ENCODE data around the gene SYMPK.
"Not testable (repeated sequence)": the region's sequence is repeated elsewhere in the genome, so short reads cannot be mapped to it uniquely, and the experiment has no call there.

The SYMPK gene

DNA sequence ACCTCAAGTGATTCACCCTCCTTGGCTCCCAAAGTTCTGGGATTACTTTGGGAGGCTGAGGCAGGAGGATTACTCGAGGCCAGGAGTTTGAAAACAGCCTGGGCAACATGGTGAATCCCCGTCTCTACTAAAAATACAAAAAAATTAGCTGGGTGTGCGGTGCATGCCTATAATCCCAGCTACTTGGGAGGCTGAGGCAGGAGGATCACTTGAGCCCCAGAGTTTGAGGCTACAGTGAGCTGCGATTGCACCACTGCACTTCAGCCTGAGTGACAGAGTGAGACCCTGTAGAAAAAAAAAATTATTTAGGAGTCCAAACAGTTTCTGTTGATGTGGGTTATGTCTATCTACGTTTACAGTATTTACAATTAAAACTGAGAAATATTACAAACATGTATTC lies 7.9 kb upstream of the SYMPK start:
- peaks cover 0 to 3% (median 2%) of the 10 kb centered on the region in 5 donors for H3K27me3 ChIP-seq (ENCODE audit: control insufficient read depth in 5 of 5, insufficient read depth in 4 of 5, low read length in 5 of 5)
- H3K27ac ChIP-seq (ENCODE audit: low read depth, low read length) = no peak overlapping the region
- no peaks in the 10 kb centered on the region for H3K9me3 ChIP-seq (ENCODE audit: control insufficient read depth in 5 of 5, low read length in 5 of 5)
- no peaks in the 10 kb centered on the region for H3K4me1 ChIP-seq (ENCODE audit: control insufficient read depth in 5 of 5, insufficient read depth in 5 of 5, low read length in 5 of 5)
- no peak overlapping the region for H3K4me3 ChIP-seq (ENCODE audit: low read depth in 1 of 5, low read length in 5 of 5)
- no peak overlapping the region for H3K9ac ChIP-seq (ENCODE audit: low read length in 5 of 5)
- no peaks in the 10 kb centered on the region for H3K36me3 ChIP-seq (ENCODE audit: control insufficient read depth in 5 of 5, insufficient read depth in 5 of 5, low read length in 5 of 5)

DNA sequence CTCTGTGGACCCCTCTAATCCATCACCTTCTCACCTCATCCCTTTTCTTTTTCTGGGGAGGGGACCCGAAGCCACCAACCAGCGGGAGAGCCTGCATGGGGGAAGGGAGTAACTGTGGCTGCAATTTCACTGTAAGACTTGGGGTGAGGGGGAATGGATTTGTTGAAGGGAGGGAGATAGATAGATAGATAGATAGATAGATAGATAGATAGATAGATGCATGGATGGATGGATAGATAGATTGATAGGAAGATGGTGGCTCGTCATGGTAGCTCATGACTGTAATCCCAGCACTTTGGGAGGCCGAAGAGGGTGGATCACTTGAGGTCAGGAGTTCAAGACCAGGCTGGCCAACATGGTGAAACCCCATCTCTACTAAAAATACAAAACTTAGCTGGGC lies 4.3 kb upstream of the SYMPK start:
- H3K4me3 ChIP-seq (ENCODE audit: low read depth in 1 of 5, low read length in 5 of 5); H3K36me3 ChIP-seq (ENCODE audit: control insufficient read depth in 5 of 5, insufficient read depth in 5 of 5, low read length in 5 of 5); H3K9me3 ChIP-seq (ENCODE audit: control insufficient read depth in 5 of 5, low read length in 5 of 5); H3K9ac ChIP-seq (ENCODE audit: low read length in 5 of 5); H3K27ac ChIP-seq (ENCODE audit: low read depth, low read length): not testable (repeated sequence)
- Histone ChIP-seq H3K27me3 (ENCODE audit: control insufficient read depth in 5 of 5, insufficient read depth in 4 of 5, low read length in 5 of 5) (peaks cover 0 to 20% (median 12%) of the 10 kb centered on the region in 5 donors), H3K4me1 (ENCODE audit: control insufficient read depth in 5 of 5, insufficient read depth in 5 of 5, low read length in 5 of 5) (peaks cover 2 to 19% (median 15%) of the 10 kb centered on the region in 5 donors)

DNA sequence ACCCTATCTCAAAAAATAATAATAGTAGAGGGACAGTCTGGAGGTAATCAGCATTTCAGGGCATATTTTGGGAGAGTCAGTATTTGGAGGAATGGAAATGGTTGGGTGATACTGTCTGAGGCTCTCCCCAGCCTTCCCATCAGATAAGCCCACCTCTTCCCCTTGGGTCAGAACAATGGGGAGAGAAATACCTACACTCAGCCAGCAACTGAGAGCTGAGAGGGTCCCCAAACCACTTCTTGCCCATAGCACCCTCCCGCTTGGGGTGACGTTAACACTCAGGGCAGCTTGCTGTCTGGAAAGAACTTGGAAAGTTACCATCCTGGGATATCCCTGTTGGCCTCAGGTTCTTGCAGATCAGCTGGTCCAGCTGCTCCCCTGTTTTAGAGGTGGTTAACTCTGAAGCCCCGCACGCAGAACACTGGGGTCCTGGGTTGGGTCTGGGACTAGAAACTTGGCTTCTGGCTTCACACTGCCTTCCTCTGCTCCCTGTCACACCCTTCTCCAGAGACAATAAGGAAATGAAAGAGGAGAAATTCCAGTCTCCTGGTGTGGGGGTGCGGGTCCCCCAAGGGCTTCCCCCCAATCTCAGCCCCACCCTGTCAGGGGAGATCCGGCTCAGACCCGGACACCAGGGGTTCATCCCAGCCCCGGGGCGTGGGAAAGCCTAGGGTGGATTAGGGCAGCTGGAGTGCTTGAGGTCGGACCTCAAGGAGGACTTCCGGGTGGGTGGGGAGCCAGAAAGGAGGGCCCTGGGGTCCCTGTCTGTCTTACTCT lies 3.6 kb upstream of the SYMPK start:
- Histone ChIP-seq H3K27ac (ENCODE audit: low read depth, low read length) (no peak overlapping the region), H3K4me3 (ENCODE audit: low read depth in 1 of 5, low read length in 5 of 5) (no peak overlapping the region), H3K36me3 (ENCODE audit: control insufficient read depth in 5 of 5, insufficient read depth in 5 of 5, low read length in 5 of 5) (no peaks in the 10 kb centered on the region), H3K27me3 (ENCODE audit: control insufficient read depth in 5 of 5, insufficient read depth in 4 of 5, low read length in 5 of 5) (peaks cover 0 to 20% (median 12%) of the 10 kb centered on the region in 5 donors), H3K9ac (ENCODE audit: low read length in 5 of 5) (no peak overlapping the region), H3K4me1 (ENCODE audit: control insufficient read depth in 5 of 5, insufficient read depth in 5 of 5, low read length in 5 of 5) (peaks cover 2 to 24% (median 19%) of the 10 kb centered on the region in 5 donors), H3K9me3 (ENCODE audit: control insufficient read depth in 5 of 5, low read length in 5 of 5) (no peaks in the 10 kb centered on the region)

DNA sequence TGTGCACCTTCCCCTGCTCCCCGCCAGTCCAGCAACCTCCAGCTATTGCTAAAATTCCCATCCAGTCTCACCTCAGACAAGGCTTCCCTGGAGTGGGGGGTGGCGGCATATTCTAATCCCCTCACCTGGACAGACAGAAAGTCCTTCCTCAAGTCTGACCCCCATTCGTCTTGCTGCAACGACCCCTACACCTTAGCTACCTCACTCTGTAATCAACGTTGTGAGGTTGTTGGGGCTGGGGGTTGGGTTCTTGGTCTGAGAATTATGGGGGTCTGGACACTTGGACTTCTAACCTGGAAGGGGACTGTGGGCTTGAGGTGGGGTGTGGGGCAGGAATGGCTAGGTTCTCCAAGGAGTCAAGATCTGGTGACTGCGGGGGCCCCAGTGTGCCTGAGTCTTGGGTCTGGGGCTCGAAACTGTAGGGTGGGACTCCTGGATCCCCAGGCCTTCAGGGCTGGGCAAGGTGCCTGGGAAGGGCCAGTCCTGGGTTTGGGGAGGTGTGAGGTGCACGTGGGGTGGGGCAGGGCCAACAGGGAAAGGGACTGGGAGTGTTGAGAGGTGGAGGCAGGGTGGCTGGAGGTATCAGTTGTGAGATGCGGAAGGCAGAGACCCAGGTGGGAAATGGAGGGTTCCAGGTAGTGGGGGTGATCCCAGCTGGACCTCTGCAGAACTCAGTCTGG lies 2.5 kb upstream of the SYMPK start:
- peaks cover 2 to 24% (median 19%) of the 10 kb centered on the region in 5 donors for H3K4me1 ChIP-seq (ENCODE audit: control insufficient read depth in 5 of 5, insufficient read depth in 5 of 5, low read length in 5 of 5)
- no peaks in the 10 kb centered on the region for H3K36me3 ChIP-seq (ENCODE audit: control insufficient read depth in 5 of 5, insufficient read depth in 5 of 5, low read length in 5 of 5)
- no peak overlapping the region for H3K9ac ChIP-seq (ENCODE audit: low read length in 5 of 5)
- H3K27ac ChIP-seq (ENCODE audit: low read depth, low read length) = no peak overlapping the region
- peaks cover 0 to 20% (median 12%) of the 10 kb centered on the region in 5 donors for H3K27me3 ChIP-seq (ENCODE audit: control insufficient read depth in 5 of 5, insufficient read depth in 4 of 5, low read length in 5 of 5)
- no peaks in the 10 kb centered on the region for H3K9me3 ChIP-seq (ENCODE audit: control insufficient read depth in 5 of 5, low read length in 5 of 5)
- H3K4me3 ChIP-seq (ENCODE audit: low read depth in 1 of 5, low read length in 5 of 5) = no peak overlapping the region

DNA sequence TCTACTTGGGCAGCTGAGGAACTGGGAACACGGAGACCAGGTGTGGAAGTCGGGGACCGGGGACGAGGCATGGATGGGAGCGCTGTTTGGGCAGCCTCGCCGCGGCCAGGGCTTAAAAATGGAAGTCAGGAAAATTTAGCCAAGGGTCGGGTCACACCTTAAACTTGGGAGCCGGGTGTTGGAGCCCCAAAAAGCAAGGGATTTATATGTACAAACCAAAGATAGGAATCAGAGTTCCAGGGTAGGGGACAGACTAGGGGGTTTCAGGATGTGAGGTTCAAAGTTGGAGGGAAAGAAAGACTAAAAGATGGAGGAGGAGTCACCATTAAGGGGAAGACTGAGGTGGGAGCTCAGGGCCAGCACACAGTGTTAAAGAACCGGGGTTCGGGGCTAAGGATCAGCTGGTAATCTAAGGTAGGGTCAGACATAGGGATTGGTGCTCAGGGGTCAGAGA lies 1.7 kb upstream of the SYMPK start:
- Histone ChIP-seq H3K9ac (ENCODE audit: low read length in 5 of 5) (no peak overlapping the region), H3K27ac (ENCODE audit: low read depth, low read length) (no peak overlapping the region), H3K4me1 (ENCODE audit: control insufficient read depth in 5 of 5, insufficient read depth in 5 of 5, low read length in 5 of 5) (peaks cover 2 to 24% (median 19%) of the 10 kb centered on the region in 5 donors), H3K4me3 (ENCODE audit: low read depth in 1 of 5, low read length in 5 of 5) (no peak overlapping the region), H3K27me3 (ENCODE audit: control insufficient read depth in 5 of 5, insufficient read depth in 4 of 5, low read length in 5 of 5) (peaks cover 0 to 20% (median 12%) of the 10 kb centered on the region in 5 donors), H3K36me3 (ENCODE audit: control insufficient read depth in 5 of 5, insufficient read depth in 5 of 5, low read length in 5 of 5) (peaks cover 0 to 3% (median under 1%) of the 10 kb centered on the region in 5 donors), H3K9me3 (ENCODE audit: control insufficient read depth in 5 of 5, low read length in 5 of 5) (no peaks in the 10 kb centered on the region)

- Histone ChIP-seq H3K4me1 (ENCODE audit: control insufficient read depth in 5 of 5, insufficient read depth in 5 of 5, low read length in 5 of 5) (peaks cover 2 to 24% (median 19%) of the 10 kb centered on the region in 5 donors), H3K36me3 (ENCODE audit: control insufficient read depth in 5 of 5, insufficient read depth in 5 of 5, low read length in 5 of 5) (peaks cover 0 to 9% (median 4%) of the 10 kb centered on the region in 5 donors), H3K9me3 (ENCODE audit: control insufficient read depth in 5 of 5, low read length in 5 of 5) (no peaks in the 10 kb centered on the region), H3K9ac (ENCODE audit: low read length in 5 of 5) (no peak within 1 kb of the TSS), H3K4me3 (ENCODE audit: low read depth in 1 of 5, low read length in 5 of 5) (peak within 1 kb of the TSS; percentile 64 to 97 (median 90)), H3K27me3 (ENCODE audit: control insufficient read depth in 5 of 5, insufficient read depth in 4 of 5, low read length in 5 of 5) (peaks cover 0 to 20% (median 12%) of the 10 kb centered on the region in 5 donors), H3K27ac (ENCODE audit: low read depth, low read length) (peak within 1 kb of the TSS; percentile 88)
Observed at GRCh38 chr19:45863840-45864628, 1.1 kb upstream of the SYMPK start, which contains the start of gene FOXA3. TSS of gene FOXA3 (plus strand) at chr19:45864326. CDS start at chr19:45864457, 131 bp downstream.

DNA sequence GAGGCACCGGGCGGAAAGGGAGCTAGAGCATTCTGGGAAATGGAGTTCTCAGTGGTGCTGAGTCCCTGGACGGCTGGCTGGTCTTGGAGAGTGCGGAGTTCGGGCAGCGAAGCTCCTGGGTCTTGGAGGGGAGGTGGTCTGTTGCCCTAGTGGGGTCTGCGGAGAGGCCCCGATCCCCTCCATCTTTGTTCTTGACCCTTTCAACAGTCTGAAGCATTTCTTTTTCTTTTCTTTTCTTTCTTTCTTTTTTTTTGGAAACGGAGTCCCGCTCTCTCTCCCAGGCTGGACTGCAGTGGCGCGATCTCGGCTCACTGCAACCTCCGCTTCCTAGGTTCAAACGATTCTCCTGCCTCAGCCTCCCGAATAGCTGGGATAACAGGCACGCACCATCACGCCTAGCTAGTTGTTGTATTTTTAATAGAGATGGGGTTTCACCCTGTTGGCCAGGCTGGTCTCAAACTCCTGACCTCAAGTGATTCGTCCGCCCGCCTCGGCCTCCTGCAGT lies 440 bp upstream of the SYMPK start:
- Histone ChIP-seq H3K9me3 (ENCODE audit: control insufficient read depth in 5 of 5, low read length in 5 of 5) (no peaks in the 10 kb centered on the region), H3K4me1 (ENCODE audit: control insufficient read depth in 5 of 5, insufficient read depth in 5 of 5, low read length in 5 of 5) (peaks cover 2 to 24% (median 19%) of the 10 kb centered on the region in 5 donors), H3K27me3 (ENCODE audit: control insufficient read depth in 5 of 5, insufficient read depth in 4 of 5, low read length in 5 of 5) (peaks cover 0 to 20% (median 12%) of the 10 kb centered on the region in 5 donors), H3K36me3 (ENCODE audit: control insufficient read depth in 5 of 5, insufficient read depth in 5 of 5, low read length in 5 of 5) (peaks cover 0 to 11% (median 4%) of the 10 kb centered on the region in 5 donors), H3K27ac (ENCODE audit: low read depth, low read length) (peak overlapping the region; percentile 88), H3K9ac (ENCODE audit: low read length in 5 of 5) (no peak overlapping the region), H3K4me3 (ENCODE audit: low read depth in 1 of 5, low read length in 5 of 5) (peak overlapping the region; percentile 64 to 97 (median 90))

DNA sequence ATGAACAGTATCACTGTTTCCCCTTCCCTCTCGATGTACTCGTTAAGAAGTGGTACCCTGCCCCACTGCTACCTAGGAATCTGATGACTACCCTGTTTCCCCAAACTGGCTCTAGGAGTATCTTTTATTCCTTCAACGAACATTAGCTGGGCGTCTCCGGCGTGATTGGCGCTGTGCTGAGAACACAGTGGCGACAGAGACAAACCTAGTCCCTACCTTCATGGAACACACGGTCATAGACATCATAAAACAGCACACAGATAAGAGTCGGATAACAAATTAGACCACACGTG lies 730 bp downstream of the SYMPK start:
- Histone ChIP-seq H3K9ac (ENCODE audit: low read length in 5 of 5) (peak overlapping the region; percentile 70 to 97 (median 91)), H3K36me3 (ENCODE audit: control insufficient read depth in 5 of 5, insufficient read depth in 5 of 5, low read length in 5 of 5) (peaks cover 0 to 17% (median 7%) of the 10 kb centered on the region in 5 donors), H3K9me3 (ENCODE audit: control insufficient read depth in 5 of 5, low read length in 5 of 5) (no peaks in the 10 kb centered on the region), H3K27ac (ENCODE audit: low read depth, low read length) (peak overlapping the region; percentile 88), H3K27me3 (ENCODE audit: control insufficient read depth in 5 of 5, insufficient read depth in 4 of 5, low read length in 5 of 5) (peaks cover 0 to 20% (median 12%) of the 10 kb centered on the region in 5 donors), H3K4me1 (ENCODE audit: control insufficient read depth in 5 of 5, insufficient read depth in 5 of 5, low read length in 5 of 5) (peaks cover 2 to 24% (median 19%) of the 10 kb centered on the region in 5 donors), H3K4me3 (ENCODE audit: low read depth in 1 of 5, low read length in 5 of 5) (peak overlapping the region; percentile 88 to 97 (median 96))

GRCh38 chr19:45860359-45861259 lies 2.3 kb downstream of the SYMPK start:
- Histone ChIP-seq H3K4me1 (ENCODE audit: control insufficient read depth in 5 of 5, insufficient read depth in 5 of 5, low read length in 5 of 5) (peaks cover 2 to 24% (median 19%) of the 10 kb centered on the region in 5 donors), H3K4me3 (ENCODE audit: low read depth in 1 of 5, low read length in 5 of 5) (no peak overlapping the region), H3K36me3 (ENCODE audit: control insufficient read depth in 5 of 5, insufficient read depth in 5 of 5, low read length in 5 of 5) (peaks cover 0 to 22% (median 7%) of the 10 kb centered on the region in 5 donors), H3K9me3 (ENCODE audit: control insufficient read depth in 5 of 5, low read length in 5 of 5) (no peaks in the 10 kb centered on the region), H3K27ac (ENCODE audit: low read depth, low read length) (no peak overlapping the region), H3K27me3 (ENCODE audit: control insufficient read depth in 5 of 5, insufficient read depth in 4 of 5, low read length in 5 of 5) (peaks cover 0 to 17% (median 10%) of the 10 kb centered on the region in 5 donors), H3K9ac (ENCODE audit: low read length in 5 of 5) (no peak overlapping the region)

Measured in subcutaneous abdominal adipose tissue (tissue), 5 donors.